Right renal cortex interstitium (tissue), 3 donors: Measurements from ENCODE around the gene MLYCD. TPM values are rescaled to one million over a fixed set of nuclear protein-coding genes. Genes with fewer than 3 reads are reported as not detected.
"Not testable (repeated sequence)": the region's sequence is repeated elsewhere in the genome, so short reads cannot be mapped to it uniquely, and the experiment has no call there.

Experiments
- DNase-seq, 3 donors: peaks; one replicate each; pipeline ENCODE4 v3.0.0-alpha.2; 2013; ENCODE audit warnings: low read depth in 3 of 3, low spot score in 2 of 3
- polyA plus RNA-seq, 3 donors: library from polyadenylated mRNA; unstranded; fragments of 120-200 nt; gene quantifications; one replicate each; pipeline ENCODE4 v1.2.1, GENCODE V29; 2013; ENCODE audit not compliant: insufficient read length in 3 of 3

MLYCD gene
- polyA plus RNA-seq, 3 donors = 3.8 to 4.6 (median 3.9) TPM

GRCh38 chr16:83939266-83939855 lies 40.4 kb downstream of the MLYCD start:
- DNase-seq = no peak

- DNase-seq = no peak
These were observed 41.2 kb downstream of the MLYCD start for GRCh38 chr16:83940119-83940518.

- no peak for DNase-seq
These were observed 41.9 kb downstream of the MLYCD start for GRCh38 chr16:83940630-83941378.

- not testable (repeated sequence) for DNase-seq
These were observed 42.6 kb downstream of the MLYCD start for GRCh38 chr16:83941546-83941945.

GRCh38 chr16:83942074-83942473 lies 43.2 kb downstream of the MLYCD start:
- no peak for DNase-seq

GRCh38 chr16:83942815-83943515 lies 44.0 kb downstream of the MLYCD start:
- DNase-seq = no peak

- no peak for DNase-seq
These were observed 44.7 kb downstream of the MLYCD start for GRCh38 chr16:83943516-83944050.

GRCh38 chr16:83945587-83945986 lies 46.7 kb downstream of the MLYCD start:
- DNase-seq = no peak

- no peak for DNase-seq
These were observed 47.4 kb downstream of the MLYCD start for GRCh38 chr16:83946154-83946780.

GRCh38 chr16:83946781-83947566 lies 48.1 kb downstream of the MLYCD start:
- DNase-seq = no peak

GRCh38 chr16:83947642-83948234 lies 48.8 kb downstream of the MLYCD start:
- no peak for DNase-seq

GRCh38 chr16:83948914-83949723 lies 50.2 kb downstream of the MLYCD start:
- DNase-seq = no peak

GRCh38 chr16:83949724-83950001 lies 50.7 kb downstream of the MLYCD start:
- DNase-seq = no peak

GRCh38 chr16:83950862-83951399 lies 52.0 kb downstream of the MLYCD start:
- not testable (repeated sequence) for DNase-seq

- no peak for DNase-seq
These were observed 52.6 kb downstream of the MLYCD start for GRCh38 chr16:83951544-83951943.

- no peak for DNase-seq
These were observed 53.6 kb downstream of the MLYCD start for GRCh38 chr16:83952587-83952939.

GRCh38 chr16:83952940-83953795 lies 54.3 kb downstream of the MLYCD start, which contains the start of gene OSGIN1:
OSGIN1 (plus strand) TSS chr16:83953240; CDS start chr16:83957672, 4,432 bp downstream.
- peak in 1 of 3 donors; percentile 19 for DNase-seq
